DMS53 (cell line): Measurements from ENCODE around the gene TBC1D9.

Experiments used
- DNase-seq: peaks from one replicate; lab custom pipeline; 2025; lab: John Stamatoyannopoulos, UW

The TBC1D9 gene

DNA sequence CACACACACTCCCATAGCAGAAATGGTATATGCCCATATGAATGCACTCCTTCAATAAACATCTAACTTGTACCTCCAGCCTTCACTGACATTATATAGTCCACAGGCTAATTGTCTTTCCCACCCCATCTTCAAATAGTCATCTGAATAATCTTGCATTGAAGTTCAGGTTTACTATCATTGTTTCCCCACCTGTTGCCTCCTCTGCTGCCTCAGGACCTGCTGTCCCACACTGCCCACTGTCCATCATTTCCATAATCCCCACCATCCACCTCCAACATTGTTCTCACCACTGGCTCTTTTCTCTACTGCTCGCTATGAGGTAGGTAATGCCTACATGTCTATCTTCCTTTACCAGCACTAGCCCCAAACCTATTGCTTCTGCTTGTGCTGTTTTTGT is 66.1 kb downstream of the TBC1D9 start:
- DNase-seq: no peak

DNA sequence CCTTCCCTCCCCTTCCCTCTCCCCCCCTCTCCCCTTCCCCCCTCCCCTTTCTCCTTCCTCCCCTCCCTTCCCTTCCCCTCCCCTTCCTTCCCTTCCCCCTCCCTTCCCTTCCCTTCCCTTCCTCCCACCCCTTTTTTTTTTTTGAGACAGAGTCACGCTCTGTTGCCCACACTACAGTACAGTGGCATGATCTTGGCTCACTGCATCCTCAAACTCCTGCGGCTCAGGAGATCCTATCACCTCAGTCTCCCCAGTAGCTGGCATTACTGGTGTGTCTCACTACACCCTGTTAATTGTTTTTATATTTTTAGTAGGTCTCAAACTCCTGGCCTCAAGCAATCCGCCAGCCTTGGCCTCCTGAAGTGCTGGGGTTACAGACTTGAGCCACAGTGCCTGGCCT is 66.6 kb downstream of the TBC1D9 start:
- DNase-seq: no peak

DNA sequence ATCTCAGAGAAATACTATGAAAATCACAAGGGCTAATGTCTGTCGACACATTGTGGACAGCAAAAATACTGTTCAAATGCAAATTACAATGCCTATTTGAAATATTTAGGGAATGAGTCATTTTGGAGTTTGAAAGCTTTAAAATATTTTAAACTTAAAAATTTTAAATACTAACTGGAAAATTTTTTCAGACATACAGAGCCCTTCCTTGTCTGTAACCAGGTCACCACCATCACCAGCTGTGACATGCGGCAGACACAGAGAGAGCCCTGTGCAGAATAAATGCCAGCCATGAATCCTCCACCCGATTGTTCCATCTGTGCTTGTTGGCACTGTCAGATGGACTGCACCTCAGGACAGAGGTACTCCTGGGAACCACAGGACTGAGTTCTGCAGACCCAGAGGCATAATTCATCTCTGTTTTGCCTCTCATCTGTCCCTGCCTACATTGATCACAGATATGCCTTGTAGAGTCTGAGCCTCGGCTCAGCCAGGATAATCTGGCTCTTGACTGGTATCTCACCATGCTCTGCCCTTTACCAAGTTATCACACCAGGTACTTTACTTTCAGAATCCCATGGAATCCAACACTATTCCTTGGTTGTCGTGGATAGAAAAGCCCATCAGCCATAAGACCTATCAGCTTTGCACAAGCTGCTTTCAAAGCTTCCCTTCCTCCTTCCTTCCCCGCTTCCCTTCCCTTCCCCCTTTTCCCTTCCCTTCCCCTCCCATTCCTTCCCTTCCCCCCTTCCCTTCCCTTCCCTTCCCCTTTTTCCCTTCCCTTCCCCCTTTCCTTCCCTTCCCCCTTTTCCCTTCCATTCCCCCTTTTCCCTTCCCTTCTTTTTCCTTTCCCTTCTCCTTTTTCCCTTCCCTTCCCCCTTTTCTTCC is 67.2 kb downstream of the TBC1D9 start:
- no peak for DNase-seq

DNA sequence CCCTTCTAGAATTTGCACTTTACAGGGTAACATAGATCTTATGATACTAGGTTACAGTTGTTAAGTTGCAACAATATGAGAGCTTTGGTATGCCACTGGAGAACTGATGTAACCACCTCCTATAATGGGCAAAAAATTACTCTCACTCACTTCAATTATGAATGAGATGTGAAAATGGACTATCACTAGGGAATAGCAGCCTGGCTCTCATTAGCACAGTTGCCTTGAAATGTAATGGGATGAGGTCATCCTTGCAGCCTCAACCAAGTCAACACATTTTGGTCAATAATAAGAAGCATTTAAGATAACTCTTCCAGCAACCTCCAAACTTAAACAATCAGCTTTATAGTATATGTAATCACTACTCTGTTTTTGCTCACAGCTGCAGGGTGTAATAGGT is 69.4 kb downstream of the TBC1D9 start:
- no peak for DNase-seq

DNA sequence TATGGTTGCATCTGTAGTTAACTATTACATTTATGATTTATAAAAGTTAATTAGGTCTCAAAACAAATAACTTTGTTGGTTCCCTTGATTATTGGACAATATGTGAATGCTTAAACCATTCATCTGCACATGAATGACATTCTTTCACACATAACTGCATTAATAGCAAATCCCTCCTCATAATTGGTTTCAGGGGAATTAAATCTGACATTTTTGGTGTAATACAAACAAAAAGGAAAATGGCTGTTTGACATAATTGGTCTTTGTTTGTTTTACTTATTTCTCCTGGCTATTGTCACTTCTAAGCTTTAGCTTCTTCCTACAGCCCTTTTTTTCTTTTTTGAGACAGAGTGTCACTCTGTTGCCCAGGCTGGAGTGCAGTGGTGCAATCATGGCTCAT is 71.9 kb downstream of the TBC1D9 start:
- DNase-seq: no peak

DNA sequence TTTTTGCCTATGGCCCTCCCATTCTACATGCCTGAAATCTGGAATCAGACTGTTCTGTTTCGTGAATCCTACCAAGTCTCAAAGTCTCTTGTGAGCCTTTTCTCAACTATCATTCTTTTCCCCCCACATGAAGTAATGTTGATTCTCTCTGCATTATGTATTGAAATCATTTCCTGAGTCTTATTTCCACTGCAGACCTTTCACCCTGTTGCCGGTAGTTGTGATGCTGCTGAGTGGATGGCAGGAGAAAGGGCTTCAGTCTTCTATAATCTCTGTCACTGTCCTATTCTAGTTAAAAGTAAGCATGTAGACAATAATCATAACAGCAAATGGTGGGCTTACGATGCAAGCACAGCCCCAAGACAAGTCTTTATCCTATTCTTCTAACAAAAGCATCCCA is 75.0 kb downstream of the TBC1D9 start:
- no peak for DNase-seq

DNA sequence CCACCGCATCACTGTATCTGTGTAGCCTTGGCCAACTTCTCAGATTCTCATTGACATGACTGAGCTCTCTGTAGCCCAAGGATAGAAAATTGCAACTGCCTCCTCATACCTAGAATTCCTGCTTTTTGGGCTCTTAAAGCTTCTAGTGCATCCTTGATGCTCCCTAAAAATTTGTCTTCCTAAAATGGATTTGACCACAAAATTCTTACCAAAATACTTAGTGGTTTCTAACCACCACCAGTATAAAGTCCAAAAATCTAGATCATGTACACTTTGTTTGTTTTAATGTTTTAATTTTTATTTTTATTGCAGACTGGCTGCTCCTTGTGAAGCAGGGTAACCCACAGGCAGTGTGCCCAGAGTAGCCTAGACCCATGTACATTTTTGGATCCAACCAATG is 75.5 kb downstream of the TBC1D9 start:
- DNase-seq: no peak

DNA sequence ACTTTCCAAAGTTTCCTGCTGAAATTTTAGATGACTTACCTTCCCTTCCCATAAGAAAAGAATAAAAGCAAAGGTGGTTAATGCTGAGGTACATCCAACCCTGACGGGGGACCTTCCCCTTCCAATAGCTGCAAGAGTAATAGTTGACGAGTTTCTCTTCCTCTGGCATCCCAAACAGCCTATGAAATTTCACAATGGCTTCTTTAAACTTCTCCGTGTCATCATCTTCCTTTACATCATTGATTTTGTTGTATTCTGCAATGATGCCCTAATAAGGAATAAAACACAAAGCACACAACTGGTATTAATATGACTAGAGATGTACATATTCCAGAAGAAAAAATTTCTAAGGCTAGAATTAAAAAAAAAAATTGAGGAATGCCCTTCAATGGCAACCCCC is 76.6 kb downstream of the TBC1D9 start:
- no peak for DNase-seq

DNA sequence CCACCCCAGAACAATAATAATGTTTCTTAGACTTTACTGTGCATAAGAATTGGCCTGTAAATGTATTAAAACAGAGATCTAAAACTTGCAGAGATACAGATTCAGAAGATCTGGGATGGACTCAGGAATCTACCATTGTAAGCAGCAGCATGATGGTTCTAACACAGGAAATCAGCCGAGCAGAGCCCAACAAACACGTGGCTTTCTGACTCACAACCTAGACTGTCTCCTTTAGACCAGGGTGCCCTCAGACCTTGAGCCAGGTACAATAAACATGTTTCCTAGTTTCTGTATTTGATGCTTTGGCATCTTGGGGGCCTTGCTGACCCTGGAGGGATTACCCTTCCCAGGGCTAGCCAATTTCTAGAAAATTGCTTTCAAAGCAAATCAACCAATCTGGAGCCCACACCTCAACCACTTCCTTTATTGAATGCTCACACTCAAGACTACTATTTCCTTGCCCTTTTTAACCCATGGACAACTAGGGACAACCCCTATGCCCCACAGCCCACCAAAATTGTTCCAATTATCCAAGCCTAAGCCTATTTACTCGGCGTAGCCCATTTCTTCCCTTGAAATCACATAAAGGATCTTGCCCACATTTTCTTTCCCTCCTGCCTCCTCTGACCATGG is 80.5 kb downstream of the TBC1D9 start:
- no peak for DNase-seq

DNA sequence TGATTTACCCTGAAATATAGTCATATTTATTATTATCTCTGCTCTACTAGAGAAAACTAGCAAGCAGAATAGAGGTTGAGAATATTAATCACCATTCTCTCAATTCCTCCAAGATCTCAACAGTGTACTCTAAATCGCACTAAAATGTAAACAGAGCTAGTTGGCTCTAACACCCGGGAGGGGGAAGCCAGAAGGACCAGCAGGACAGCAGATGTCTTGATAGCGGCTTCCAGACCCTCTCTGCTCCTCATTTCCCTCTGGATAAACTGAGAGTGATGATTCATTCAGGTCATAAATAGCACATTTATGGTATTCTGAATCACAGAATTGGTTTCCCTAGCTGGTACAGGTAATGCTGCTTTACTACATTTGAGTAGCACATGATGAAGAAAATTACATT is 82.5 kb downstream of the TBC1D9 start:
- no peak for DNase-seq

DNA sequence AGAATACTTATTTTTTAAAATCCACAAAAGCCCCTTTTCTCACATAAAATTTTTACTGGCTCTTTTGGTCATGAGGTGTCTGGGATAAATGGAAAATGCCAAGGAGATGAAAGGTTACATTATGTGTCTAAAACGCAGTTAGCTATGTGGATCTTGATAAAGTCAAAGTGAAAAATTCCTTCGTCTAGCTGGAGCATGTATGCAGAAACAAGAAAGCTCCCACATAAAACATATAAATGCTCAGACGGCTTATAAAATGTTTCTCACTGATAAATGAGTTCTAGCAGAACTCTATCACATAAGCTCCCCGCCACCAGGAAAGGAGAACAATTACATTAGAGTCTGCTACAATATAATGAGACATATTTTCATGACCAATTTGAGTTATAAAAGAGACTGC is 83.8 kb downstream of the TBC1D9 start:
- no peak for DNase-seq

DNA sequence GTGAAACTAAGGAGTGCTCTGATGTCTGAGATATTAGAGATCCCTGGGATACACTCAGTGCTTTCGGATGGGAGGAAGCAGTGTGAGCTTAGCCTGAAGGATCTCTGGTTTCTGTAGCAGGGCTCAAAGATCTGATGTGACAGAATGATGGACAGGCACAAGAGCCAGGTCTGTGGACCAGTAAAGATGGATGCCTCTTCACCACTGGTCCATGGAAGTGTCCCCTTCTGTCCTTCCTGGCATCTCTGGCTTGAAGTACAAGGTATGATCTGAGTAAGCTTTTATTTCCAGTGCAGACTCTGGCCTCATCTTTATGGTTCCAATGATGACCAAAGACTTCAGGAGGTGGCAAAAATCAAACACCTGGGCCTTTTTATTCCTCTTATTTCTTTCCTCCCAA is 88.1 kb downstream of the TBC1D9 start:
- no peak for DNase-seq

DNA sequence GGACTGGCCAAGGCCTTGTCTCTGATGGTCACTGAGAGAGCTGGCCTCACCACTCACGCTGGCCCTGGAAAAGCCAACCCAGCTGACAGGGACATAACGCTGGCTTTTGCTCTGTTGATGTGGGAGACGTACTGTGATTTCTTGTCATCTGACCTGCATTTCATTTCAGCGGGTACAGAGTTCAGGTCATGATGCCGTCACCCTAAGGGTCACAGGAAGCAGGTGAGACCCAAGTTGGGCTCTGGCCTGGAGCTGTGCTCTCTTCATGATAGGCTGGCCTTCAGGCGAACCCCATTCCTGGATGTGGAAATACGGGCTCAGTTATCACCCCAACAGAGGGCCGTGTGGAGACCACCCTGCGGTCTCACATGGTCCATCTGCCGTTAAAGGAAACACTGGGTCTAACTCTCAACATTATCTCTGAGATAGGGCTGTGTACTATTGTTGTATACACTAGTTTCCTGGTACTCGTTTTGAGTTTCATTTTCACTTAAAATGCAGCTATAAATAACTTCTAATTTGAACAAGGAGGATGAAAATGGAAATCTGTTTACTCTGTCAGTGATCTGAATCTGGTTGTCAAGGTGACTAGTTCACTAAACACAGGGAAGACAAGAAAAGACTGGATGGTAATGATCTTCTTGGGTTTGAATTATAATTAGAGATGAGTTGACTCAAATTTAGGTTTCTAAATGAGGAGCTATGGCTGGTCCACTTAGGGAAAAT is 89.1 kb downstream of the TBC1D9 start:
- DNase-seq: peak; percentile 73

DNA sequence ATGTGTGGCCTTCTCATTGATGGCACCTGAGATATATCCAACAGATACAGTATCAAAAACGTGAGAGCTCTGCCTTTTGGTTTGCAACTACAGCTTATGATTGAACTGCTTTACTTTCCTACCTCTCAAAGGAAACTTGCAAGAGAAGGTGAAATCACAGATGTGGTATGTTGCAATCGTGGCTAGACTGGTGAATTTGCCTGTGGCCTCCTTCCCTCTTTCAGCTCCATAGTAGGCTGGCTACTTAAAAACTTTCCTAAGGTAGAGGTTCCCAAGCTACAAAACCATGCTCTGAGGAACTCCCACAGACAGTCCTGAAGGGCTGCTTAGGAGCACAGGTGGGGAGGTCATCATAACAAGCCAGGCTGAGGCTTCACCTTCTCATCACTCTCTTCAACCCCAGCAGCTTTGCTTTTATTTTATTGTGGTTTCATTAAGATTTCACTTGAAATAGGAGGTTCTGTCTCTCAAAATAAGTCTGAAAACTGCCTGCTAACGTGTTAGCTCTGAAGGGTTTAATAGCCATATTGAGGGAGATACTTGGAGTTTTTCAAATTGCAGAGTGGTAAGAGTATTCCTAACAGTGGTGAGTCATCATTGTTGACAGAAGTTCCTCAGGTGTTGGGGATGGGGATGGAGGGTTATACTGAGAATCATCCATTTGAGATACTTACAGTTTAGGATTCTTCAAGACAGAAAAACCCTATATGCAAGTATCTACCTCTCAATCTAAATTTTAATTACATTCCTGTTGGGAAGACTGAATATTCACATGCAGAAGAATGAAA is 93.9 kb downstream of the TBC1D9 start:
- peak; percentile 68 for DNase-seq

DNA sequence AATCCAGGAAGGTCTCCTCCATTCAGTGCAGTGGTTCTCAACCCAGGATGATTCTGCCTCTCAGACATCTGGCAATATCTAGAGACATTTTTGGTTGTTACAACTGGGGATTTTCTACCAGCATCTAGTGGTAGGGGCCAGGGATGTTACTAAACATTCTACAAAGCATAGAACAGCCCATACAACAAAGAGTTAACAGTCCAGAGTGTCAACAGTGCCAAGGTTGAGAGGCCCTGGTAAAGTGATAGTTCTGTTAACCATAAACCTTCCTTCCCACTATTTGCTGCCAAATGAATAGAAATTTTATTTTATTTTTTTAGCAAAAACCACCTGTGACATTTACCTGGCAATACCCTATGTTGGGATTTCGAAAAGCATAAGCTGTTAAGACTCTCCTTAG is 94.6 kb downstream of the TBC1D9 start:
- no peak for DNase-seq

DNA sequence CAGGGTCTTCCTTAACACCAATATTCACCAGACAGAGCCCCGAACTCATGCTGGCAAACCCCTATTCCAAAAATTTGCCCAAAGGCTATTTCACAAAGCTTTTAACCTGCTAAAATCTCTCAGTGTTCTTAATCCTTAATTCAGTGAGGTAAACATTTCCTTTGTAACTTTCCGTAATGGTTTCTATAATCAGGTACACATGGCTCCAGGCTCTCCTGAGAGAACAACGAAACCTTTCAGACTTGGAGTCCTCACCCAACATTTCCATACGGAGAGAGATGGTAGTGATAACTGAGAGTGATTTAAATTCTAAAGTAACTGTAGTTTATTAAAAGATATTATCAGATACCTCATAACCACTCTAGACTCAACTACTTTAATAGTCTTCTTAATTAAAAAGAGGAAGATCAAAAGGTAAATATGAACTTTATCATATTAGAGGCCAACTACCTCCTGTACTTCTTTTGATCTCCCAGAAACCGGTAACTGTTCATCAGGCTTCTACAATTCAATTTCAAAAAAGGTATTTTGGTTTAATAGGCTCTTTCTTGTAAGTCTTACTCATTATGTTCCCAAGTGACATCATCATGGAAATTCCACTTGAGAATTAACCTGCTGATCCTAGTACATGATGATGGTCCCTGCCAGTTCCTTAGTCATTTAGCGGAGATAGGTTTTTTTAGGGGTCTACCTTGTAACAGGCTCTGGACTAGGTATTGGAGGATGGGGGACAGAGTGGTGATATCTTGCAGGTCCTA is 96.1 kb downstream of the TBC1D9 start:
- DNase-seq: no peak

DNA sequence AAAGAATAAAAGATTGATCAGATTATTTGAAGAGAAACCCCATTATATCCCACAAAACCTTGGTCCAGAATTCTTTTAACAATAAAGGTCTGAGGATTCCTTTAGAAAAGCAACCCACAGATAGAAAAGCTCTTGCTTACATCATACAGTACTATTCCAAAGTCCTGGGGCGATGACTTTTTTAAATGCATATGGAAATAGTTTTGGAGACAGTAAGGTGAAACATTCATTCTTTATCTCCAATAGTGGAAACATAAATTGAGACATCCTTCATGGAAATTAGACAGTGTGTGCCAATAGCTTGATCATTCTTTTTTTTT is 101.7 kb downstream of the TBC1D9 start:
- no peak for DNase-seq

DNA sequence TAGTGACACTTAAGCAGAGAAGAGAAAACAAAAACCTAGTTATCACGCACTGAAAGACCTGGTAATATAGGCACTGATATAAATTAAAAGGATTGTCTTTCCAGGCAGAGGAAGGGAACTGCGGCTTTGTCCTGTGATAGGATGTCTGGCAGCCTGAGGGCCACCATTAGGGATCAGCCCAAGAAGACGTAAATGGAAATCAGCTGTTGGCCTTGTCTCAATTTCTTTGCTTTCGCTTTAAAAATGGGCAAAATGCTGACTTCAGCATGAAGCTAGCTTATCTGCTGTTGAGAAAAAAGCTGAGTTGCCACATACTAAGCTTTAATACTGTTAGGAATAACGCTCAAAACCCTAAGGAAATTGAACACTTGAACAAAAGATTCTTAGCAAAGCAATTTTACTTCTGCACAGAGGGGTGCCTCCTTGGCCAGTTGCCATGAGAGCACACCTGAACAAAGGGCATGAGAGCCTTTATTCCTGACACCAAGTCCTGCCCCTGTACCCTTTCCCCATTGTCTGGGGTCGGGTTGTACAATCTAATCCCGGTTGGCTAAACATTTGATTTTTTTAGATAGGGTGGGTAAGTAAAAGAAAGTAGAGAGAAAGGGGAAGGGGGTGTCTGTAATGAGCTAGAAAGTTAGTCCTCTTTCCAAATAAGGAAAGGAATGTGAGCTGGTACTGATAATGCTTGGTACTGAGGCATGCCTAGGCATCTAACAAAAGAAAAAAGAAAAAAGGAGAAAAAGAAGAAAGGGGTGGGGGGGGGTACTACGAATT is 102.3 kb downstream of the TBC1D9 start:
- no peak for DNase-seq

DNA sequence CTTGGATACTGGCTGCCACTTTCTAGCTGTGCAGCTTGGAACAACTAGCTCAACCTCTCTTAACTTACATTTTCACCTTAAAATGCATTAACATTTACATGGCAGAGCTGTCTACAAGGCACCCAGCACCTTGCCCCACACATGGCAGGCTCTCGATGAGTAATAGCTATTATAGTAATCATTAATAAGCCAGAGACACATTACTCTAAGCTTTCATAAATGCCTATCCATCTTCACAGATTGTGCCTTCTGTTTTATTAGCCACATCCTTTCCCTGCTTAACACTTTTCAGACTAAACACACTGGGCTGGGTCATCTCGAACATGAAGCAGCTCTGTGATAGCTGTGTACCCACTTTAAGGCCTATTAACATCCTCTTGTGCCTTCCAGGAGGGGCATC is 103.6 kb downstream of the TBC1D9 start:
- no peak for DNase-seq

DNA sequence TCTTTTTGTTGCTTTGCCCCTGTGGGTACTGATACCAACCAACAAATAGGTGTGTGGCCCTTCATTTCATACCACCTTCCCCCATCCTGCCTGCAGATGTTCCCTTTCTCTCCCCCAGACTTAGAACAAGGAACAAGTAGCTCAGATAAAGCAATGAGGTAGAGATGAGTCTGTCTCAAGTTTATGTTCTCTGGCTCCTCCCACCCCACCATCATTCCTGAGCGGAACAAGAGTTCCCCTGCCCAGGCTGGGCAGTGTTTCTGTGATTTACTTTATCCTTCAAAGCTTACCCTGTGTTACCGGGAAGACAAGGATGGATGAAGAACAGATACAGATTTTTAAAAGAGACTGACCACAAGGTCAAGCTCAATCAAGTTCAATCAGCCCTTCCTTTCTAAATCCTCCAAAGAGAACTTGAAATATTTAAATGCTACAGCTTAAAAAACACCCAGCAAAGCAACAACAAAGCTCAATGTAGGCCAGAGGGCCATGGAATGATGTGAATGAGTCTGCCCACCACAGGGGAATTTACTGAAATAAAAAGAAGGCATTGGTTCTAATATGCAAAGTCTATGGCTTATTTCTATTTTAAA is 107.4 kb downstream of the TBC1D9 start:
- no peak for DNase-seq
